Activated T-cell treated with anti-CD3 and anti-CD28 coated beads, Interleukin-2, amount 50 U/mL, for 4 hours (primary cell): ENCODE measurements around the gene F10. TPM values are rescaled to one million over a fixed set of nuclear protein-coding genes. Genes with fewer than 3 reads are reported as not detected.

Experiments used
- ATAC-seq, 2 donors: fragments of 200-7000 bp; cut with Tn5 transposase; one replicate each; pipeline ENCODE4 v1.10.0; 2021
- DNase-seq: peaks from one replicate; pipeline ENCODE4 v3.0.0-alpha.2; 2020
- H3K27me3 Mint-ChIP-seq: one replicate; pipeline ENCODE4 v1.8.0; 2021; ENCODE audit warnings: low read depth, mixed read lengths
- H3K36me3 Mint-ChIP-seq: one replicate; pipeline ENCODE4 v1.8.0; 2022; ENCODE audit warnings: mixed read lengths; ENCODE audit not compliant: insufficient read depth
- H3K4me1 Mint-ChIP-seq: one replicate; pipeline ENCODE4 v1.8.0; 2021; ENCODE audit warnings: low read depth, mixed read lengths
- H3K4me3 Mint-ChIP-seq: one replicate; pipeline ENCODE4 v1.8.0; 2021; ENCODE audit warnings: mild to moderate bottlenecking, moderate library complexity, mixed read lengths
- H3K9me3 Mint-ChIP-seq: one replicate; pipeline ENCODE4 v1.8.0; 2021; ENCODE audit warnings: mixed read lengths
- total RNA-seq, 3 donors: library from RNA; stranded (reverse); gene quantifications; one replicate each; pipeline ENCODE4 v1.2.1, GENCODE V29; 2021

The F10 gene
- total RNA-seq, 3 donors from 2014 or later, result not detected

DNA sequence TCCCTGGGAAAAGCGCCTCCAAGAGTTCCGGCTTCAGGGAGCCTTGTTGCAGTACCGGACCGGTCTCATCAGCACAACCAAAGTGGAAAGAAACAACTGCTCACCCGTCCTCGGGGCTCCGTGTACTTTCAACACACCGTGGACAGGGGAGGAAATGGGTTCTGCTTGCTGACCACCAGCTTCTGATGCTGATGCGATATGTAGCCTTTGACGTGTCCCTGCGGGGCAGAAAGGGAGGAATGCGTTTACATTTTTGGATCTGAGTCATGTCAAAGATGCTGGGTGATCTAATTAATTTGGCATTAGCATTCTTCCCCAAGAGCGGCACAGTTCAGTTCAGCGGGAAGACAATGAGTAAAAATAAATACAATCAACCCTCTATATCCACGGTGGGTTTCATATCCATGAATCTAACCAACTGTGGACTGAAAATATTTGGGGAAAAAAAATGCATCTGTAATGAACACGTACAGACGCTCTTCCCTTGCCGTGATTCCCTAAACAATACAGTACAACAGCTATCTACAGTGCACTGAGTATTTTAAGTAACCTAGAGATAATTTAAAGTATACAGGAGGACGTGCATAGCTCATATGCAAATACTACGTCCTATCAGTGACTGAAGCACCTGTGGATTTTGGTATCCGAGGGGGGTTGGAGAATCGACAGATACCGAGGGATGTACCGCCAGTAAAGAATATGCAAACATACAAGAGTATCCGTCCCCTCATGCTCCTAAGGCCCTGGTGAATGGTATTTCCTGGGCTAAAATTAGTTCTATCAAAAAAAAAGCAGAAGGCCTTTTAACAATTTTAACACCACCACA is 55.7 kb downstream of the F10 start:
- Mint-ChIP-seq H3K27me3 (no peaks in the 10 kb centered on the region), H3K9me3 (no peaks in the 10 kb centered on the region), H3K4me1 (peaks cover 51% of the 10 kb centered on the region), H3K36me3 (peaks cover 53% of the 10 kb centered on the region), H3K4me3 (no peak overlapping the region)
- no peak for DNase-seq
- no peak for ATAC-seq

DNA sequence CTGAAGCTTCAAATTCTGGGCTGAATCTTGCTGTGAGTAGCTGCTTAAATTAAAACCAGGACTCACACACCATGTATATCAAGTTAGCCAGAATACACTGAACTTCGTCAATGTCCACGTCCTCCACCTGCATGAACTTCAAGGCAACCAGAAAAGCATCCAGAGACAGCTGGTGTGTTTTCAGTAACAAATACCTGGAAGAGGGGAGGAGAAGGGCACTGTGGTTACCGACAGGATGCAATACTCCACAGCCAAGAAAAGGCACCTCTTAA is 56.2 kb downstream of the F10 start:
- DNase-seq, result no peak
- H3K4me1 Mint-ChIP-seq, result peaks cover 56% of the 10 kb centered on the region
- ATAC-seq, result no peak
- no peaks in the 10 kb centered on the region for H3K9me3 Mint-ChIP-seq
- H3K27me3 Mint-ChIP-seq, result no peaks in the 10 kb centered on the region
- no peak overlapping the region for H3K4me3 Mint-ChIP-seq
- H3K36me3 Mint-ChIP-seq, result peaks cover 58% of the 10 kb centered on the region

DNA sequence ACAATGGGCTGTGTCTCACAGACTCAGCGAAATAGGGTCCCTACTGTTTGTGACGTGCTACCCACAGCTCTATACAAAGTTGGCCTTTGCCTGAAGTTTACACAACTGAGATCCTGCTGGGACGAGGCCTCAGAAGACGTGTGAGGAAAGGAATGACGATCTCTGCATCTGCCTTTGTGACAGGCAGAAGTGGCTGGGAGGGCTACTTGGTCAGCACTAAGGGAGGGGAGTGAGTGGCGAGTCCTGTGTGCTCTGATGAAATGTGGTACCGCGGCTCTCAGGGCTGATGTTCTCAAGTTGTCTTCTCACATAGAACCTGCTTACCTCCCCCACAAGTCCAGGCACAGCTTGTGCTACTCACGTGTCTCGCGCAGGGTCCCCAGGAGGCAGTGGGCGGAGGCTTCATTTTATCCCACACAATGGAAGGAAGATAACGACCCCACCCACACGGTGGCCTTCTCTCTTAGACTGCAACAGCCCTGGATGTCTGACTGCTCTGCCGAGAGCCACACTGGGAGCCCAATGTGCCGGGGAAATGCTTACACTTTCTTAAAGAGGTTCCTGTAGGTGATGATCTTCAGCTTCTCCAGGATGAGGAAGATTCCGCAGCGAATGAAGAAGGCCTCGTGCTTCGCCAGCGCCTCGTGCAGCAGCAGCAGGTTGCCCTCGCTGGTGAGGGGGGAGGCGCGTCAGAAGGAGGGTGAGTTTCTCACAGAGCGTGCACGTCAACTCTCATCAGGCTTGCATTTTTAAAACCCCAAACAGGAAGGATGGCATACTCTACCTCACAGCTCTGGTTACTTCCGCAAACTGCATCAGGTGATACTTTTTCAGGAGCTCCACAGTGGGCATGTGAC is 57.0 kb downstream of the F10 start:
- Mint-ChIP-seq H3K4me3 (no peak overlapping the region), H3K27me3 (no peaks in the 10 kb centered on the region), H3K9me3 (no peaks in the 10 kb centered on the region), H3K36me3 (peaks cover 59% of the 10 kb centered on the region), H3K4me1 (peaks cover 58% of the 10 kb centered on the region)
- DNase-seq, result no peak
- ATAC-seq, result no peak

DNA sequence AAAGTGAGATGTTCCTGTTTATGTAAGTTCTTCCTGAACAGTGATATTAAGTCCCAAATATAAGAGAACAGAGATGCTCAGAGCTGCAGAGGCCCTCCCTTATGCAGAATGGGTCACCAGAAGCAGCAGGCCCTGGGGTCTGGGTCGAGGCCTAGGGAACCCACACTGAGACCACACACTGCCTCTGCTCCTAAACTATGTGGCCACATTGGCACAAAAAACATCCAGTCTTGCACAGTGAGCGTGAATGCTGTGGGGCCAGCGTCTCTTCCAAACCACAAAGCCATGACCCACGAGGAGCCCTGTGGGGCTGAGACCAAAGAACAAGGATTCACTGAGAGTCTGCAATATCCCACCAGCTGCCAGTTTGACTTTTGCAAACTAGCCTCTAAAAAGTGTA is 59.4 kb downstream of the F10 start:
- no peaks in the 10 kb centered on the region for H3K9me3 Mint-ChIP-seq
- no peaks in the 10 kb centered on the region for H3K27me3 Mint-ChIP-seq
- H3K4me1 Mint-ChIP-seq, result peaks cover 64% of the 10 kb centered on the region
- DNase-seq (no peak), ATAC-seq (no peak)
- H3K36me3 Mint-ChIP-seq, result peaks cover 53% of the 10 kb centered on the region
- H3K4me3 Mint-ChIP-seq, result no peak overlapping the region

DNA sequence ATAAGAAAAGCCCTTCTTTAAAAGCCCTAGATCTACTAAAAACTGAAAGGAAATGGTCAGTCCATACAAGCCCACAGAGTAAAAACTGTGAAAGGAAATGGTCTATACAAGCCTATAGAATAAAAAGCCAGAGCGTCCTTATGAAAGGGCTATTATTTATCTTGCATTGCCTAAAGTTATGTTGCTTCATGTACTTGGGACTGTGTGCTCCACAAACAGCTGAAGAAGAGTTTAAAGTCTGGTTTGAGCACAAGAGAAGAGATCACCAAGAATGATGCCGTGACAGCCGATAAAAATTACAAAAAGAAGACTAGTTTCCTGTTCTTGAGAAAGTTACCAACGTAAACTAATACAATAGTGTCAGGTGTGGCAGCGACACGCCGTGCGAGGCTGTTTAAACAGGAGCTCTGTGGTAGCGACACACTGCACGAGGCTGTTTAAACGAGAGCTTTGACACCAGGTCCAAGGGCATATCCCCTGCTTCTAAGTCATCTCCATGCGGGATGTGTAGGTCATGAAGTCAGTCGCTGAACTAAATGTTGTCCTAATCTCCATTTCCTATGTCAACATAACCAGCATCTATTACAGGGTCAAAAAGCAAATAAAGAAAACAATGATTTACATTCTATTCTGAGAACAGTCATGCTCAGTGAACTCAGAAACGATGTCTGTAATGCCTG is 61.0 kb downstream of the F10 start:
- no peaks in the 10 kb centered on the region for H3K27me3 Mint-ChIP-seq
- H3K4me3 Mint-ChIP-seq, result peak overlapping the region; percentile 11
- peaks cover 68% of the 10 kb centered on the region for H3K4me1 Mint-ChIP-seq
- H3K36me3 Mint-ChIP-seq, result peaks cover 56% of the 10 kb centered on the region
- DNase-seq (no peak), ATAC-seq (no peak)
- no peaks in the 10 kb centered on the region for H3K9me3 Mint-ChIP-seq

DNA sequence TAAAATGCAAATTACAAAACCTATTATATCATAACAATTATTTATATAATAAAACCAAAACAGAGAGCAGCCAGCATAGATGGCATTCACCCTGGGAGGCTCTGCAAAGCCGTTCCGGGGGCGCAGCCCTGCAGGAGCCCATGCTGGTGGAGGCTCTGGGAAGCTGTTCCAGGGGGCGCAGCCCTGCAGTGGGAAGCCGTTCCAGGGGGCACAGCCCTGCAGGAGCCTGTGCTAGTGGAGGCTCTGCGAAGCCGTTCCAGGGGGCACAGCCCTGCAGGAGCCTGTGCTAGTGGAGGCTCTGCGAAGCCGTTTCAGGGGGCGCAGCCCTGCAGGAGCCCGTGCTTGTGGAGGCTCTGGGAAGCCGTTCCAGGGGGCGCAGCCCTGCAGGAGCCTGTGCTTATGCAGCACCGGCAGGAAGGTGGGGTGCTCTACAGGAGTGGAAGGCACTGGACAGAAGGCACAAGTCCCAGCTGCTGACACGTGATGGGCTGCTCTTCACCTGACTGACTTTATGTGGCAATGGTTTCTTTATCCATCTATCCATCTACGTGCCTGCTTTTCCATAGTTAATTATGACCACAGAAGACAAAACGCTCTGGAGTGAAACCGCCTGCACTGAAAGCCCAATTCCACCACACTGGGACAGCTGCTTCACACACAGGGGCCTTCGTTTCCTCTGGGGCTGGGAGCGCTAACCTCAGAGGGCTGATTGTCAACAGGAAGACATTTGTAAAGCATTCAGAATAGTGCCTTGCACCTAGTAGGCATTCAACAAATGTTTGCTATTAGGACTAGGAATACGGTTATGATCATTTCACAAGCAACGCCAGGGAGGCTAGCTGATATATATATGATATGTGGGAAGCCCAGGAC is 62.2 kb downstream of the F10 start:
- Mint-ChIP-seq H3K4me3 (peak overlapping the region; percentile 70), H3K4me1 (peaks cover 60% of the 10 kb centered on the region), H3K36me3 (peaks cover 55% of the 10 kb centered on the region), H3K9me3 (no peaks in the 10 kb centered on the region), H3K27me3 (no peaks in the 10 kb centered on the region)
- DNase-seq, result no peak
- ATAC-seq, result peak; percentile 23 to 32

DNA sequence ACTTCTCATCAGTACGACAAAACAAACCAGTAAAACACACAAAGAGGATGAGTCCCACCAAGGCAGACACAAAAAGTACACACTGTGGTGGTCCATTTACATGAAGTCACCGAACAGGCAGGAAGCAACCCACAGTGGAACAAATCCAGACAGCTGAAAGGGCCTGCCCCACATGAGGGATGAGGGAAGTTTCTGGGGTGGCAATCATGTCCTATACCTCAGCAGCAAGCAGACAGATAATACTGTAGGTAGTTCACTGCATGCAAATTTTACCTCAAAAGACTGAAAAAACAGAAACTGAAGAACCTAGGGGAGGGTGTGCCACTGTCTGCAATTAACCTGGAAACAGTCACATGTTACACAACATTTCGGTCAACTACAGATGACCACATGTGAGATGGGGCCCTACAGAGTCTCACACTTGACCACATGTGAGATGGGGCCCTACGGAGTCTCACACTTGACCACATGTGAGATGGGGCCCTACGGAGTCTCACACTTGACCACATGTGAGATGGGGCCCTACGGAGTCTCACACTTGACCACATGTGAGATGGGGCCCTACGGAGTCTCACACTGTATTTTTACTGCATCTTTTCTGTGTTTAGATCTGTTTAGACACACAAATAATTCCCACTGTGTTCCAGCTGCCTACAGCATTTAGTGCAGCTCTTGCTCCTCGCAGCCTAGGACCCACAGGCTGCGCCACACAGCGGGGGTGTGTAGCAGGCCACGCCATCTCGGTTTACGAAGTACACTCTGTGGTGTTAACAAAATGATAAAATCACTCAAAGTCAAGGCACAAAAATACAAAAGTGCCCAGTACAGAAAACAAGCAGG is 63.7 kb downstream of the F10 start:
- peak overlapping the region; percentile 52 for H3K4me3 Mint-ChIP-seq
- peaks cover 48% of the 10 kb centered on the region for H3K4me1 Mint-ChIP-seq
- ATAC-seq, result peak; percentile 54 to 67

DNA sequence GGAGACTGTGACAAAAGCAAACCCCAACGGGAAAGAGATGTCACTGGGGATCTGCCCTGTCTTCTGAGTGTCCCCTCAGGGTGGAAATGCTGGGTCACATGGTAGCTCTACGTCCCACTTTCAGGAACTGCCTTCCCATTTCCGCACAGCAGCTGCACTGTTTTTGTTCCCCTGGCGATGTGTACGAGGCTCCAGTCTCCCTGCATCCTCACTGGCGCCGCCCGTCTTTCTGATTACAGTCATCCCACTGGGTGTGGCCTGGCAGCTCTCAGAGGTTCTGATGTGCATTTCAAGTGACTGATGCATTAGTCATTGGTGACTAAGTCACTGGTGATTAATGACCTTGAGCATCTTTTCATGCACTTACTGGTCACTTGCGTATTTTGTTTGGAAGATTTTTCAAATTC is 64.7 kb downstream of the F10 start:
- peak; percentile 90 to 92 for ATAC-seq
- peak; percentile 55 for DNase-seq
- H3K36me3 Mint-ChIP-seq, result peaks cover 51% of the 10 kb centered on the region
- H3K9me3 Mint-ChIP-seq, result no peaks in the 10 kb centered on the region
- H3K4me3 Mint-ChIP-seq, result peak overlapping the region; percentile 14
- H3K27me3 Mint-ChIP-seq, result no peaks in the 10 kb centered on the region
- H3K4me1 Mint-ChIP-seq, result peaks cover 48% of the 10 kb centered on the region

More for the DNA sequence above, 63.7 kb downstream of the F10 start:
- H3K36me3 Mint-ChIP-seq, result peaks cover 56% of the 10 kb centered on the region
- H3K27me3 Mint-ChIP-seq, result no peaks in the 10 kb centered on the region
- no peak for DNase-seq
- no peaks in the 10 kb centered on the region for H3K9me3 Mint-ChIP-seq

DNA sequence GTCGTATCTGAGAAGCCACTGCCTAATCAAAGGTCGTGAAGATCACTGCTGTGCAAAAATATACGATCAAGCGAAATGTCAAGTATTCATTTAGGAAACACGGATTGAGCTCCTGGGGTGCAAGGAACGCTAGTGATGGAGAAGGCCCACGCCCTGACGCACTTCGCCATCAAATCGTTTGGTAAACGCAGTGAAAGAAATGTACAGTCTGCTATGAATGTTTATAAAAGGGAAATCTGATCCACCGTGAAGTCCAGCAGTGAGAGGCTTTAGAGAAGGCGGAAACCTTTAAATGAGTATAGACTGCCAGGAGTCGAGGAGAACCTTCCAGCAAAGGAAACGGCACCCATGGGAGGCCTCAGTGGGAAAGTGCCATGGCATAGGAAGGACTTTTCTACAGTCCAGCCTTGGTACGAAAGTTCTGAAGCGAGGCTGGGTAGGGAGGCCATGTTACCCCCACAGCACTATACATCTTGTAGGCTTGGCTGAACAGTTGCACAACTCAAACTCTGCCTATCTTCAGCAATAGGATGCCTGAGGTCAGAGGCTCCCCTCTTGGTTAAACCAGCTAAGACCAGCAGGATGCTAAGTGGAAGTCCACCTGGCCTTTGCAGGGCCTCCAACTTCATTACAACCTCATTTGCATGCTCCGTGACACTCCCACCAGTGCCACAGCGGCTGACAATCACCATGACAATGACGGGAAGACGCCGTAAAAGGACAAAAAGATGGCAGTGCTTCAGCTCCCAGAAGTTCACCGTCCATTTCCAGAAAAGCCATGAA is 65.5 kb downstream of the F10 start:
- H3K36me3 Mint-ChIP-seq, result peaks cover 50% of the 10 kb centered on the region
- peaks cover 45% of the 10 kb centered on the region for H3K4me1 Mint-ChIP-seq
- ATAC-seq (no peak), DNase-seq (no peak)
- no peak overlapping the region for H3K4me3 Mint-ChIP-seq
- H3K27me3 Mint-ChIP-seq, result no peaks in the 10 kb centered on the region
- no peaks in the 10 kb centered on the region for H3K9me3 Mint-ChIP-seq

DNA sequence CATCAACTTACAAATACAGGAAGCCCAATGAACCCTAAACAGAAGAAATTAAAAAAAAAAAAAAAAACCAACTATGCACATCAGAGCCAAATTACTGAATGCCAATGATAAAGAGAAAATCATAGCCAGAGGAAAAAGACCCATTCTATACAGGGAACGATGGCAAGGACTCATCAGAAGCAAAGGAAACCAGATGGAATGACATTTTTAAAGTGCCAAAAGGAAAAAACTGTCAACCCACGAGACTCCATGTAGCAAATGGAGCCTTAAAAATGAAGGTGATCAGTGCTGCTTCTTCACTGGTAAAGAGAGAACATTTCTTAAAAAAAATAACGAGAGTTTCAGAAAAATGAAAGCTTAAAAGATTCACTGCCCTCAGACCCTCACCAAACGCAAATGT is 67.6 kb downstream of the F10 start:
- Mint-ChIP-seq H3K4me3 (no peak overlapping the region), H3K27me3 (no peaks in the 10 kb centered on the region), H3K4me1 (peaks cover 28% of the 10 kb centered on the region), H3K36me3 (peaks cover 49% of the 10 kb centered on the region), H3K9me3 (no peaks in the 10 kb centered on the region)
- DNase-seq, result no peak
- no peak for ATAC-seq

DNA sequence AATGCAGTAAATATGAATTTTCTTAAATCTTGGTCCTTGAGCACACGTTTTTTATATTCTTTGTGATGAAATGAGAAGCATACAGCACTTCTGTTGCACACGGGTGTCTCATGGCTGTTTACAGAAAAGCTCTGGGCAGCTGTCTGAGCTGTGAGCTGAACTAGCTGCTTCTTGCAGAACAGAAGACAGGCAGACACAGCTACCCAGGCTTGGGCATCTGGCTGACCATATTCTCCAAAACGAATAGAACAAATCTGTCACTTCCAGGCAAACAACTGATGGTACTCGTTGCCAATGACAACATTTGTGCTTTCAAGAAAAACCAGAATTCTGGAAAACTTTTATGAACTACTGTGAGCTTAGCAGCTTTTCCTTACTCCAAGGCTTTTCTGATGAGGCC is 69.7 kb downstream of the F10 start:
- DNase-seq, result no peak
- H3K4me3 Mint-ChIP-seq, result no peak overlapping the region
- peaks cover 11% of the 10 kb centered on the region for H3K4me1 Mint-ChIP-seq
- H3K27me3 Mint-ChIP-seq, result no peaks in the 10 kb centered on the region
- peaks cover 53% of the 10 kb centered on the region for H3K36me3 Mint-ChIP-seq
- H3K9me3 Mint-ChIP-seq, result no peaks in the 10 kb centered on the region
- no peak for ATAC-seq

DNA sequence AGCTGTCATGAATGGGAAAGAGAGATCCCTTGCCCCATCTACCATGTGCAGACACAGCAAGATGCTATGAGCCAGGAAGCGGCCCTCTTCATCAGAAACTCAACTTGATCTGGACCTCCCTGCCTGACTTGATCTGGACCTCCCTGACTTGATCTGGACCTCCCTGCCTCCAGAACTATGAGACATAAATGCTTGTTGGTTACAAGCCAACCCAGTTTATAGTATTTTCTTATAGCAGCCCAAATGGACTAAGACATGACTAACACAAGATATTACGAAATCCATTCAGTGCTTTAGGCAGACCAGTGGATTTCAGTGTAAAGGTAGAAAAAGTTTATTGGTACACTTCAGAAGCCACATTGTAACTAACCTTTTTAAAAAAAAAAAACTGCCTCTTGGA is 70.3 kb downstream of the F10 start:
- Mint-ChIP-seq H3K4me3 (no peak overlapping the region), H3K9me3 (no peaks in the 10 kb centered on the region), H3K4me1 (peaks cover 4% of the 10 kb centered on the region), H3K27me3 (no peaks in the 10 kb centered on the region), H3K36me3 (peaks cover 51% of the 10 kb centered on the region)
- no peak for DNase-seq
- no peak for ATAC-seq

DNA sequence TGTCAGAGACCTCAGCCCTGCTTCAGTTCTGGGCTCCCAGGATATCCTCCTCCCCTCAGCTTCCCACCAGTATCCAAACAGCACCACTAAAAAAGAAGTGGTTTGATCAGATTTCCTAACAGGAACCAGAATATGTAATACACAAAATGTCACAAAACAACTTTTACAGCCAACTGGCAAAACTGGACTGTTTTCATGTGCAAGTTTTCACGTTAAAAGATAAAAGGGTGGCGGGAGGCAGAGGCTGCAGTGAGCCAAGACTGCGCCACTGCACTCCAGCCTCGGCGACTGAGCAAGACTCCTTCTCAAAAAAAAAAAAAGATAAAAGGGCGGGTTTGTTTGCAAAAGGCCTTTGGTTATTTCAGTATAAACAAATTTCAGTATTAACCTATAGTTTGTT is 72.8 kb downstream of the F10 start:
- no peaks in the 10 kb centered on the region for H3K9me3 Mint-ChIP-seq
- no peak for ATAC-seq
- peaks cover 48% of the 10 kb centered on the region for H3K36me3 Mint-ChIP-seq
- H3K4me1 Mint-ChIP-seq, result no peaks in the 10 kb centered on the region
- no peak overlapping the region for H3K4me3 Mint-ChIP-seq
- H3K27me3 Mint-ChIP-seq, result no peaks in the 10 kb centered on the region
- no peak for DNase-seq
